ENCODE data around the gene DPY19L1. TPM values are rescaled to one million over a fixed set of nuclear protein-coding genes. Genes with fewer than 3 reads are reported as not detected.
"Not testable (repeated sequence)": the region's sequence is repeated elsewhere in the genome, so short reads cannot be mapped to it uniquely, and the experiment has no call there.

Gene DPY19L1
- total RNA-seq, 1 experiment from 2014 or later: 71.7 TPM

DNA sequence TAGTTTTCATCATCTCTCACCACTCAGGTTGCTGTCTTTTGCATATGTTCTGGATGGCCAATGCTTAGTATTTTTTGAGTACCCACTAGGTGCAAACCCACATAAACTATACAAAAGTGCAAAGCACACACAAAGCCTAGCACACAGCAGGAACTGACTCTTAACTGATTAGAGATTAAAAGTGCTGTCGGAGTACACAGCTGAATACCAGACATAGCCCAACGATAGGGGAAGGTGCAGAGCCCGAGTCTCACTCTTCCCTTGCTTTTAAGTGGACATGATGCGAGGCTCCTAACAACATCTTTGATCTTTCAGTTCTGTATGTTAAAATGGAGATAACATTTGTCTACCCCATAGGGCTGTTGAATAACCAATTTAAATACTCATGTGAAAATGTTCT, 90.8 kb downstream of the DPY19L1 start:
- no peaks in the 10 kb centered on the region; the same call in 1 of the 2 replicates for H4K20me1 ChIP-seq (ENCODE audit: insufficient read depth)
- TF ChIP-seq CBX3 (IDR thresholded peaks at IDR 0.05; ENCODE audit: low read depth): no peak
- TF ChIP-seq SRF (IDR thresholded peaks at IDR 0.05; ENCODE audit: low read depth): no peak
- no peak for TF ChIP-seq JUND (IDR thresholded peaks at IDR 0.05)
- TF ChIP-seq, protein P1, sequence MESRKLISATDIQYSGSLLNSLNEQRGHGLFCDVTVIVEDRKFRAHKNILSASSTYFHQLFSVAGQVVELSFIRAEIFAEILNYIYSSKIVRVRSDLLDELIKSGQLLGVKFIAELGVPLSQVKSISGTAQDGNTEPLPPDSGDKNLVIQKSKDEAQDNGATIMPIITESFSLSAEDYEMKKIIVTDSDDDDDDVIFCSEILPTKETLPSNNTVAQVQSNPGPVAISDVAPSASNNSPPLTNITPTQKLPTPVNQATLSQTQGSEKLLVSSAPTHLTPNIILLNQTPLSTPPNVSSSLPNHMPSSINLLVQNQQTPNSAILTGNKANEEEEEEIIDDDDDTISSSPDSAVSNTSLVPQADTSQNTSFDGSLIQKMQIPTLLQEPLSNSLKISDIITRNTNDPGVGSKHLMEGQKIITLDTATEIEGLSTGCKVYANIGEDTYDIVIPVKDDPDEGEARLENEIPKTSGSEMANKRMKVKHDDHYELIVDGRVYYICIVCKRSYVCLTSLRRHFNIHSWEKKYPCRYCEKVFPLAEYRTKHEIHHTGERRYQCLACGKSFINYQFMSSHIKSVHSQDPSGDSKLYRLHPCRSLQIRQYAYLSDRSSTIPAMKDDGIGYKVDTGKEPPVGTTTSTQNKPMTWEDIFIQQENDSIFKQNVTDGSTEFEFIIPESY (IDR thresholded peaks at IDR 0.05; ENCODE audit: extremely low read depth, insufficient replicate concordance, low read length): no peak
- no peak for TF ChIP-seq ZNF274 (IDR thresholded peaks at IDR 0.05; ENCODE audit: low read depth, low read length)
- no peak for TF ChIP-seq RAD21 (IDR thresholded peaks at IDR 0.05; ENCODE audit: low read depth)
- TF ChIP-seq FOSL1 (IDR thresholded peaks at IDR 0.05; ENCODE audit: low read depth): no peak
- TF ChIP-seq POLR2AphosphoS5 (IDR thresholded peaks at IDR 0.05; ENCODE audit: low read depth, low read length): no peak
- TF ChIP-seq SIN3A (IDR thresholded peaks at IDR 0.05; ENCODE audit: low read depth): no peak
- no peak for TF ChIP-seq EZH2 (IDR thresholded peaks at IDR 0.05)
- TF ChIP-seq YY1 (IDR thresholded peaks at IDR 0.05; ENCODE audit: extremely low read depth, insufficient replicate concordance, low read depth, low read length): no peak
- no peak for TF ChIP-seq ELF1 (IDR thresholded peaks at IDR 0.05; ENCODE audit: borderline replicate concordance, low read depth)
- TF ChIP-seq ZFX (IDR thresholded peaks at IDR 0.05): no peak
- TF ChIP-seq, protein P2, sequence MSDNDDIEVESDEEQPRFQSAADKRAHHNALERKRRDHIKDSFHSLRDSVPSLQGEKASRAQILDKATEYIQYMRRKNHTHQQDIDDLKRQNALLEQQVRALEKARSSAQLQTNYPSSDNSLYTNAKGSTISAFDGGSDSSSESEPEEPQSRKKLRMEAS (IDR thresholded peaks at IDR 0.05): no peak
- no peak for TF ChIP-seq CEBPB (IDR thresholded peaks at IDR 0.05; ENCODE audit: low read depth)
- no peak overlapping the region for H3K9ac ChIP-seq (ENCODE audit: low read length)
- H2AFZ ChIP-seq (ENCODE audit: low read depth, low read length, poor library complexity, severe bottlenecking): no peak overlapping the region
- RAD21 ChIA-PET (ENCODE audit: low non-redundant PET in 1 of 2, low total read pairs in 2 of 2, uncharacterized antibody in 2 of 2, unreplicated experiment in 2 of 2): no interaction called here
- no peak overlapping the region for H3K4me2 ChIP-seq (ENCODE audit: low read length)
- no peak overlapping the region for H3K27ac ChIP-seq (ENCODE audit: low read depth, low read length)
- no peaks in the 10 kb centered on the region for H3K9me2 ChIP-seq (ENCODE audit: insufficient read depth)
- H3K27me3 ChIP-seq (ENCODE audit: insufficient read depth, low read length): no peaks in the 10 kb centered on the region
- H3K4me1 ChIP-seq (ENCODE audit: control insufficient read depth in 1 of 2, insufficient read depth in 2 of 2, low read length in 2 of 2): no peaks in the 10 kb centered on the region
- CTCF ChIA-PET: no interaction called here
- no peaks in the 10 kb centered on the region for H3K9me3 ChIP-seq (ENCODE audit: control insufficient read depth in 1 of 2, insufficient read depth in 1 of 2, low read depth in 1 of 2, low read length in 2 of 2)
- intact Hi-C loops (cut with micrococcal nuclease): no loop called here
- peaks cover 0 to 2% of the 10 kb centered on the region in 2 experiments; a peak in 2 of 4 replicates for H3K36me3 ChIP-seq (ENCODE audit: control insufficient read depth in 1 of 2, insufficient read depth in 2 of 2, low read length in 2 of 2)
- ATAC-seq (no peak), DNase-seq (ENCODE audit: low read depth, low spot score) (no peak)
- H3K4me3 ChIP-seq (replicated peaks in 1 of 2; ENCODE audit: low read depth in 1 of 2, low read length in 2 of 2): no peak overlapping the region
- no TSS peak for BruUV-seq (replicated peaks)
- POLR2A ChIA-PET: no interaction called here
- H3K79me2 ChIP-seq (ENCODE audit: insufficient read depth, low read length): no peaks in the 10 kb centered on the region

DNA sequence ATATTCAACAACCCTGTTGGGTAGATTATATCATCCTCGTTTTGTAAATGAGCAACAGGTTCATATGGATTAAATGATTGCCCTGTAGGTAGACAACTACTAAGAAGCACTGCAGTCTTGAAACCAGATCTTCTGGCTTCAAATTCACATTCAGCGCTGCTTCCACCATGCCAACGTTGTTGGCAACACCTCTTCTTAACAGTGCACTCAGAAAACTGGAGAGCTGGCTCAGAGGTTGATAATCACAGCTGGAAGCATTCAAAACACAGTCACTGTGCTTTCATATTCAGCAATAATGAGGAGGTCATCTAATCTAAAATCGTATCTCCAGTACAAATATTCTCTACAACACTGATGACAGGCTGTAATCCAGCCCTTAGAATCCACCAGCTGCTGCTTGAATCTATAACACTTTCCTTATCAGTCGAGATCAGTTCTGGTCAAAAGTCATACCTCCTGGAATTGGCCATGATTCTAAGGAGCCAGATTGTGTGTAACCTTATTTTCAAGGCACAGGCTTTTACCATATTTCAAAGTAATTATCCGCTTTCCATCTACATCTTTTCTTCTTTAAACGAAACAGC, 91.3 kb downstream of the DPY19L1 start:
- H3K4me1 ChIP-seq (ENCODE audit: control insufficient read depth in 1 of 2, insufficient read depth in 2 of 2, low read length in 2 of 2); DNase-seq (ENCODE audit: low read depth, low spot score); intact Hi-C loops (cut with micrococcal nuclease); BruUV-seq (replicated peaks); H4K20me1 ChIP-seq (ENCODE audit: insufficient read depth); H3K9me3 ChIP-seq (ENCODE audit: control insufficient read depth in 1 of 2, insufficient read depth in 1 of 2, low read depth in 1 of 2, low read length in 2 of 2); H3K9me2 ChIP-seq (ENCODE audit: insufficient read depth); CTCF ChIA-PET; ATAC-seq; H3K27me3 ChIP-seq (ENCODE audit: insufficient read depth, low read length); H3K9ac ChIP-seq (ENCODE audit: low read length); H3K36me3 ChIP-seq (ENCODE audit: control insufficient read depth in 1 of 2, insufficient read depth in 2 of 2, low read length in 2 of 2); H3K4me3 ChIP-seq (replicated peaks in 1 of 2; ENCODE audit: low read depth in 1 of 2, low read length in 2 of 2); POLR2A ChIA-PET; H3K79me2 ChIP-seq (ENCODE audit: insufficient read depth, low read length); RAD21 ChIA-PET (ENCODE audit: low non-redundant PET in 1 of 2, low total read pairs in 2 of 2, uncharacterized antibody in 2 of 2, unreplicated experiment in 2 of 2); H3K4me2 ChIP-seq (ENCODE audit: low read length); H3K27ac ChIP-seq (ENCODE audit: low read depth, low read length); H2AFZ ChIP-seq (ENCODE audit: low read depth, low read length, poor library complexity, severe bottlenecking): not testable (repeated sequence)

All from HCT116 (cell line).